GM10847 (cell line): ENCODE results near the gene HPS1.
A peak's percentile ranks its signal among the peaks of the same experiment; 100 is the strongest.

Source experiments
- POLR2A ChIP-seq: IDR thresholded peaks from 2 replicates; pipeline ENCODE4 v1.6.1; 2011; ENCODE audit not compliant: insufficient read length; ENCODE audit errors: extremely low read depth

The HPS1 gene

GRCh38 chr10:98446661-98447221, at the start of gene HPS1:
TSS of gene HPS1 (minus strand) at chr10:98446935. CDS start at chr10:98443240, 3,695 bp downstream.
- peak; percentile 74 for TF ChIP-seq POLR2A

DNA sequence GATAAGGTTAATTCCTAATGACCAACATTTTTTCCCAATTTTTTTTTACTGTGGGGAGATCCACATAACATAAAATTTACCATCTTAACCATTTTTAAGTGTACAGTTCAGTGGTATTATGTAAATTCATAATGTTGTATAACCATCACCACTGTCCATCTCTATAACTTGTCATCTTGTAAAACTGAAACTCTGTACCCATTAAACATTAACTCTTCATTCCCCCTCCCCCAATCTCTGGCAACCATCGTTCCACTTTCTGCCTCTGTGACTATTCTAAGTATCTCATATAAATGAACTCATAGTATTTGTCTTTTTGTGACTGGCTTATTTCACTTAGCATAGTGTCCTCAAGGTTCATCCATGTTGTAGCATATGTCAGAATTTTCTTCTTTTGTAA, 46.0 kb upstream of the HPS1 start:
- TF ChIP-seq POLR2A: no peak

- no peak for TF ChIP-seq POLR2A
These were observed 43.1 kb upstream of the HPS1 start for GRCh38 chr10:98489561-98490481.

GRCh38 chr10:98488669-98489430, 42.1 kb upstream of the HPS1 start:
- no peak for TF ChIP-seq POLR2A

GRCh38 chr10:98487649-98488048, 40.9 kb upstream of the HPS1 start:
- no peak for TF ChIP-seq POLR2A

GRCh38 chr10:98486421-98486820, 39.7 kb upstream of the HPS1 start:
- TF ChIP-seq POLR2A: no peak

DNA sequence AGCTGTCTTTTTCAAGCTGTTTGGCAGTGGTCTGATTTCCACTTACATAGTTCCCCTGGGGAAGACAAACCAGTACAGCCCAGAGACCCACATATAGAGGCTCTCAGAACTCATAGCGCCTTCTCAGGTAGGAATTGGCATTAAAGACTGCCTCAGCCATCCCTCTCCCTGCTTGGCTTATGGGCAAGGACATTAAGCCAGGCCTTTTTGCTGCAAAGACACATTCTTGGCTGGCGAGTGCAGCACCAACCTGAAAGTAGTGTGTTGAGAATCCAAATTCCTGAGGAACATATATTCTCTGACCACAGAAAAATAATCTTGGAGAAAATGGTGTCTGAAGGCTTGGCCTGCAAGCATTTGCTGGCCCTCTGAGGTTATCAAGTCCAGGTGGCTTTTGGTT, 39.2 kb upstream of the HPS1 start:
- no peak for TF ChIP-seq POLR2A

DNA sequence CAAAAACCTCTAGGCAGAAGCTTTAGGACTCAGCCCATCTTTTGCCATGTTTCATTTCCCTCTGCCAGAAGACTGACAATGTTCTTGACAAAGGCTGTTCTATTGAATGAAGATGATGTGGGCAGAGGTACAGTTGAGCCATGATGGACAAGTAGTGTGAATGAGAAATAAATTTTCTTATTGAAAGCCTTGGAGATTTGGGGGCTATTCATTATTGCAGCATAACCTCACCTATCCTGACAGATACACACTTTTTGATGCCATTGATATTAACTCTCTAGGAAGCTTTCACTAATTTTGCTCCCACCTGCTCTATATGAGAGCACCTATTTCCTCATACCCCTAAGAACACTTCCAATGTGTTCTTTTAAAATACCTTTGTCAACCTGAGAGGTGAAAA, 36.9 kb upstream of the HPS1 start:
- no peak for TF ChIP-seq POLR2A

- TF ChIP-seq POLR2A: no peak
These were observed 35.4 kb upstream of the HPS1 start for GRCh38 chr10:98482096-98482495.

DNA sequence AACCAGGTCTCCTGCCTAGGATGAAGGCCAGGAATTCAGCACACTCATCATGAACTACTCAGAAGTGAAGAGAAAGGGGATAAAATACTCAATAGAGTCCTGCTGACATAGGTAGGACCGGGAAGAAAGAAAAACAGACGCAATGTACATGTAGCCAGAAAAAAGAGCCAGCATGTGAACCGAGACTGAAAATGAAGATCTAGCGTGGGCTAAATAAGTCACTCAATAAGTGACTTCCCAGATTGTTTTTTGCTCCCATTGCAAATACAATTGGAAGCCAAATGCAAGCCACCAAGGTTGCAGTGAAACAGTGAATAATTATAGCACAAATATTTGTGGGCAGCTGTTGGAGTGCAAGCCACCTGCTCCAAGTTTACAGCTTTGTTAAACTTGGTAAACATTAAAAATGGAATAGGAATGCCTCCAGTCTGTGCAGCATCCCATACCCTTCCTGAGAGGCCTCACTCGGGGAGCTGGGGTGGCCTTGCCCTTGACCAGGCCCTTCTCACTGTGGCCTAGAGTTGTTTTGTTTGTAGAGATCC, 34.7 kb upstream of the HPS1 start:
- no peak for TF ChIP-seq POLR2A

DNA sequence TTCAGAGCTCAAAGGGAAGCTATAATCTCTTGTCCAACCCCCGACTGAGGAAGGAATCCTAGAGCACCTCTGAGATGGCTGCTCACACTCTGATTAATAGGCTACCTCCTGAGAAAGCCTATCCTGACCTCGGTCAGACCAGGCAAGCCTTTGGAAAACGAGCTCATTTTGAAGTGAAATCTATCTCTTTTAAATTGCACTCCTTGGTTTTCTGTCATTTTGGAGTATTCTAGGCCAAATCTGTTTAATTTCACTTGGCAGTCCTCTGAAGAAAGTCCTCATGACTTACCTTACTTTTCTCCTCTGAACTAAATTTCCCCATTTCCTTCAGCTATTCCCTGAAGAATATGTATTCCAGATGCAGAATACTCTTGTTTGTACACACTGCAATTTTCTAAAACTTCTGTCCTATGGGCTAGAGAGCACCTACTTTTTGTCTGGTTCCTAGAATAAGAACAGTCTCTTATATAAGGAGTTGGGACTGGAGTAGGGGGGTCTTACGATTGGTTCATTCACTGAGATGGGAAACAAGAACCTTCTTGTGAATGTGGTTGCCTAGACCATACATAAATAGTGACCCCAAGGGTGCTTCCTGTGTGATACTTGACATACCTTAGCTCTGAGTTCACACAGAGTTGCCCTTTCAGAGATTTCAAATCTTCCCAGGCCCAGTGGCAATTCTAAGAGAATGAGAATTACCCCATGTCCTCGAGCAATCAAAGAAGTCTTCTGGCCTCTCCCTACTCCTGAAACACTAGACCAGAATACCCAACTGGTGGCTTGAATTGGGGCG, 31.9 kb upstream of the HPS1 start:
- TF ChIP-seq POLR2A: no peak

GRCh38 chr10:98477861-98478260, 31.1 kb upstream of the HPS1 start:
- no peak for TF ChIP-seq POLR2A

DNA sequence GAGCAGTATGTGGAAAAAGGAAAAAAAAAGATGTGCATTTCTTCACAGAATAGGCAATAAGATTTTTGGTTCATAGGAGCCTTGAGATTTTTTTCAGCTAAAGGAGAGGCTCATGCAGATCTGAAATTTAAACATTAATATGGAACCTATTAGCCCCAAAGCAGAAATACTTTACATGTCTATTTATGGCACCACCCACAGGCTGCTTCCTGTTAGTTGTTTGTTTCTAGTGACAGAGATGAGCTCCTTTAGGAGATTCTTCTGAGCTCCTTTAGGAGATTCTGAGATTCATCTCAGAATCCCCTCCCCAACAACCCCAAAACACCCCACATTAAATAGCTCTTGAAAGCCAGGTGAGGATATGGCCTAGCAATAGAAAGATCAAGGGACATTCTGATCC, 27.9 kb upstream of the HPS1 start:
- TF ChIP-seq POLR2A: no peak

DNA sequence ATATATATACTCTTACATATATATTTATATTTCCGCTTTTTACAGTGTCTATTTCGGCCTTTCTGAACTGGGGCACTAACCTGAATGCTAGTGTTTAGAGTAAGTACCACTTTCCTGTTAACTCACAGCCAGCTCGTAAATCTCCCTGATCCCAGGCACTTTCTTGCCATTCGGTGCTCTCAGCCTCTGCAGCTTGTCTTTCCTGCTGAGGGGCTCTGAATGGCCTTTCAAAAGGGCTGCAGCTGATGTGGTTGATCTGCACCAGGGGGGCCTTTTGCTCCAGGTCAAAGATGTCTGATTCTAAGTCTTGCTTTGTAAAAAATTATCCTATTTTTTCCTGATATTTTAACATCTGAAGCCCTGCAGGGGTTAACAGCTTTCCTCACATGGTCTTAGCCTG, 25.5 kb upstream of the HPS1 start:
- TF ChIP-seq POLR2A: no peak

DNA sequence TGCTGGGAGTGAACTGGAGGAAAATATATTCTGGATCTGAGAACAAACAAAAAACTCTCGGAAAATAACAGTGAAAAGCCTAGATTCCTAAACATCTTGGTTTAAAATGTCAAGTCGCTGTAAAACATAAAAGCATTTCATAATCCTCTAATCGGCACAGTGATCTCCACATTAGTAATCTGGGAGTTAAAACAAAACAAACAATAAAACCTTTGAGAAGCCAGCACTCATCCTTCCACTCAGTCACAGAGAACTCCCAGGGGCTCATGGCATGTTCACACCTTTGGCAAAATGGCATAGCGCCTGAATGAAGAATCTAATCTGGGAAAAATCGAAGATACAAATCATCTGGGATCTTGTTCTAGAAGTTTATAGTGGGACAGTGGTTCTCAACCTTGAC, 24.1 kb upstream of the HPS1 start:
- no peak for TF ChIP-seq POLR2A
